ENCODE results near the gene F13A1. TPM values are rescaled to one million over a fixed set of nuclear protein-coding genes. Genes with fewer than 3 reads are reported as not detected.

F13A1 gene
- total and polyA plus RNA-seq, 2 of the 8 experiments (the other 6 are each of a cell fraction or from before 2014, with no cell fraction given): 0.57 to 1.5 TPM

GRCh38 chr6:6244624-6245023 lies 75.8 kb downstream of the F13A1 start:
- no peak overlapping the region for H3K18ac ChIP-seq (ENCODE audit: extremely low read depth, low read length)
- no peak overlapping the region for H3K27ac ChIP-seq (ENCODE audit: low read depth, low read length)
- H3K56ac ChIP-seq (replicated peaks; ENCODE audit: insufficient read length, low read depth, low read length): no peak overlapping the region
- H2BK12ac ChIP-seq (ENCODE audit: low read depth, low read length): no peak overlapping the region
- no peak for DNase-seq (ENCODE audit: low read depth in 1 of 2, low spot score in 2 of 2)
- POLR2A ChIA-PET (ENCODE audit: partially characterized antibody): no interaction called here
- no peak overlapping the region for H2BK20ac ChIP-seq (ENCODE audit: low read length)
- H3K79me2 ChIP-seq (ENCODE audit: control insufficient read depth in 1 of 2, insufficient read depth in 2 of 2, low read length in 2 of 2): no peaks in the 10 kb centered on the region
- no peak overlapping the region for H2BK120ac ChIP-seq (replicated peaks; ENCODE audit: low read depth, low read length)
- H3K4me1 ChIP-seq (replicated peaks in 1 of 4; ENCODE audit: control insufficient read depth in 3 of 4, insufficient read depth in 4 of 4, low read length in 3 of 4): no peaks in the 10 kb centered on the region
- no peak overlapping the region for H3K9ac ChIP-seq (replicated peaks in 1 of 4; ENCODE audit: extremely low read depth in 1 of 4, low read depth in 3 of 4, low read length in 3 of 4)
- H3K36me3 ChIP-seq (ENCODE audit: control insufficient read depth in 2 of 4, insufficient read depth in 4 of 4, low read length in 3 of 4): no peaks in the 10 kb centered on the region
- no peak overlapping the region for H3K14ac ChIP-seq (ENCODE audit: insufficient read length)
- no peak overlapping the region for H3K23ac ChIP-seq (ENCODE audit: insufficient read length)
- H3K4me2 ChIP-seq (ENCODE audit: insufficient read depth in 1 of 2, low read depth in 2 of 2, low read length in 2 of 2): no peak overlapping the region
- H4K8ac ChIP-seq (ENCODE audit: extremely low read depth, insufficient read depth, low read length): no peak overlapping the region
- no peak overlapping the region for H3K4ac ChIP-seq (replicated peaks; ENCODE audit: insufficient read length, low read depth, low read length)
- H2BK15ac ChIP-seq (ENCODE audit: low read length): no peak overlapping the region
- 96% methylated on average over 5 of the region's 5 CpGs; no CpG with 5 or more reads in 1 of the 2 experiments for WGBS, 2 experiments (ENCODE audit: extremely low coverage in 1 of 2, insufficient coverage in 1 of 2, insufficient read length in 1 of 2, insufficient replicate concordance in 2 of 2, low coverage in 1 of 2, low lambda C conversion rate in 2 of 2, missing lambda C conversion rate in 1 of 2)
- H3K4me3 ChIP-seq (ENCODE audit: extremely low read depth in 1 of 4, insufficient read depth in 2 of 4, low read depth in 3 of 4, low read length in 4 of 4): no peak overlapping the region
- H4K20me1 ChIP-seq (replicated peaks in 1 of 2; ENCODE audit: control insufficient read depth in 1 of 2, insufficient read depth in 2 of 2, low read length in 2 of 2): peaks cover 0 to 3% of the 10 kb centered on the region in 2 experiments
- no peaks in the 10 kb centered on the region for H3K9me3 ChIP-seq (ENCODE audit: insufficient read depth in 2 of 2, low read depth in 1 of 2, low read length in 1 of 2)
- H4K91ac ChIP-seq (replicated peaks; ENCODE audit: insufficient read length, low read length): no peak overlapping the region
- H3K79me1 ChIP-seq (ENCODE audit: low read depth, low read length): no peaks in the 10 kb centered on the region
- H4K5ac ChIP-seq (ENCODE audit: insufficient read length, low read depth, low read length): no peak overlapping the region
- no peak overlapping the region for H2BK5ac ChIP-seq (ENCODE audit: low read depth, low read length)
- H2AK5ac ChIP-seq (ENCODE audit: low read depth, low read length): no peak overlapping the region
- H2AFZ ChIP-seq (ENCODE audit: low read length): no peak overlapping the region
- no peaks in the 10 kb centered on the region for H3K27me3 ChIP-seq (replicated peaks in 1 of 4; ENCODE audit: control insufficient read depth in 3 of 4, extremely low read depth in 1 of 4, insufficient read depth in 3 of 4, low read length in 3 of 4)
- CTCF ChIA-PET (ENCODE audit: partially characterized antibody): no interaction called here
- H3K23me2 ChIP-seq (ENCODE audit: low read depth, low read length): peaks cover 4% of the 10 kb centered on the region; the same call in 1 of the 2 replicates
- FAIRE-seq: no peak
- TF ChIP-seq TAF7 (optimal IDR thresholded peaks at IDR 0.05; ENCODE audit: borderline replicate concordance, low read depth, low read length): no peak
- TF ChIP-seq GABPA (IDR thresholded peaks at IDR 0.05; ENCODE audit: borderline replicate concordance, insufficient read depth, low read length): no peak
- no peak for TF ChIP-seq CBX8 (IDR thresholded peaks at IDR 0.05; ENCODE audit: borderline replicate concordance, low read depth, low read length)
- no peak for TF ChIP-seq POLR2A (IDR thresholded peaks at IDR 0.05; ENCODE audit: control extremely low read depth in 1 of 2, low read depth in 2 of 2, low read length in 2 of 2)
- TF ChIP-seq USF2 (IDR thresholded peaks at IDR 0.05; ENCODE audit: low read length): no peak
- no peak for TF ChIP-seq SIX5 (IDR thresholded peaks at IDR 0.05; ENCODE audit: low read depth, low read length)
- no peak for TF ChIP-seq BCL11A (IDR thresholded peaks at IDR 0.05; ENCODE audit: low read depth in 2 of 2, low read length in 2 of 2)
- no peak for TF ChIP-seq MAX (IDR thresholded peaks at IDR 0.05)
- TF ChIP-seq SAP30 (IDR thresholded peaks at IDR 0.05; ENCODE audit: insufficient read depth, insufficient replicate concordance, low read length): no peak
- TF ChIP-seq KDM4A (IDR thresholded peaks at IDR 0.05; ENCODE audit: low read depth, low read length, severe bottlenecking): no peak
- no peak for TF ChIP-seq CHD1 (IDR thresholded peaks at IDR 0.05; ENCODE audit: low read depth, low read length)
- TF ChIP-seq RBBP5 (IDR thresholded peaks at IDR 0.05; ENCODE audit: borderline replicate concordance, low read depth, low read length): no peak
- TF ChIP-seq RAD21 (IDR thresholded peaks at IDR 0.05 in 1 of 2, conservative IDR thresholded peaks at IDR 0.05 in 1 of 2; ENCODE audit: low read depth in 2 of 2, low read length in 2 of 2): no peak

All from H1 (cell line).